Caco-2 (cell line): ENCODE measurements around the gene SCFD2. TPM values are rescaled to one million over a fixed set of nuclear protein-coding genes. Genes with fewer than 3 reads are reported as not detected.

Experiments used
- BruUV-seq: library from RNA; stranded (reverse); fragments of 400-500 nt; replicated peaks from 2 replicates; lab custom pipeline; 2021; lab: Mats Ljungman, UMichigan
- CTCF ChIA-PET: fragments of 300-600 bp; sonication (Branson Sonifier 250); formaldehyde crosslinking; loops from one replicate; lab custom pipeline; 2022; ENCODE audit warnings: antibody characterized with exemption; lab: Charles Lee
- POLR2A ChIA-PET: fragments of 300-600 bp; sonication (Branson Sonifier 250); formaldehyde crosslinking; loops from one replicate; lab custom pipeline; 2022; ENCODE audit warnings: antibody characterized with exemption; lab: Charles Lee
- DNase-seq, 2 experiments: peaks; one replicate each; pipeline versions ENCODE4 v3.0.0 to v3.0.0-alpha.2; 2020 to 2022
- H3K27me3 ChIP-seq: replicated peaks from 2 replicates; pipeline ENCODE4 v1.6.0; 2011; ENCODE audit warnings: low read length; ENCODE audit not compliant: control insufficient read depth, insufficient read depth
- H3K36me3 ChIP-seq: 2 replicates; pipeline ENCODE4 v1.5.1; 2011; ENCODE audit warnings: low read length; ENCODE audit not compliant: control insufficient read depth, insufficient read depth
- H3K4me1 ChIP-seq: fragments of 250-450 bp; sonication (Bioruptor Pico); 2 replicates; pipeline ENCODE4 v1.5.1; 2020; ENCODE audit warnings: mild to moderate bottlenecking
- H3K4me3 ChIP-seq: 2 replicates; pipeline ENCODE4 v1.5.1; 2011; ENCODE audit warnings: low read depth, mild to moderate bottlenecking, control low read depth, low read length
- H3K9me3 ChIP-seq: fragments of 250-450 bp; sonication (Bioruptor Pico); 2 replicates; pipeline ENCODE4 v1.5.1; 2020; ENCODE audit warnings: mild to moderate bottlenecking, moderate library complexity
- H3K27ac Mint-ChIP-seq: one replicate; pipeline ENCODE4 v1.8.0; 2022; ENCODE audit warnings: mixed read lengths; ENCODE audit not compliant: unreplicated experiment
- H3K27me3 Mint-ChIP-seq: one replicate; pipeline ENCODE4 v1.8.0; 2022; ENCODE audit warnings: mixed read lengths; ENCODE audit not compliant: insufficient read depth, unreplicated experiment
- H3K36me3 Mint-ChIP-seq: one replicate; pipeline ENCODE4 v1.8.0; 2022; ENCODE audit warnings: mild to moderate bottlenecking, mixed read lengths; ENCODE audit not compliant: insufficient read depth, unreplicated experiment
- H3K4me1 Mint-ChIP-seq: one replicate; pipeline ENCODE4 v1.8.0; 2022; ENCODE audit warnings: low read depth, mixed read lengths; ENCODE audit not compliant: unreplicated experiment
- H3K4me3 Mint-ChIP-seq: one replicate; pipeline ENCODE4 v1.8.0; 2022; ENCODE audit warnings: mild to moderate bottlenecking, moderate library complexity, mixed read lengths; ENCODE audit not compliant: unreplicated experiment
- H3K9me3 Mint-ChIP-seq: one replicate; pipeline ENCODE4 v1.8.0; 2022; ENCODE audit warnings: mixed read lengths; ENCODE audit not compliant: unreplicated experiment
- CTCF ChIP-seq, 2 experiments: fragments of 200-600 bp in 1 of 2; IDR thresholded peaks; 1 replicate in 1 of 2; 2 replicates in 1 of 2; pipeline versions ENCODE4 v1.5.1 to v1.8.0; 2011 to 2022; ENCODE audit warnings: antibody characterized with exemption in 1 of 2, control low read depth in 1 of 2, inconsistent platforms in 1 of 2, low read depth in 1 of 2, low read length in 1 of 2, mild to moderate bottlenecking in 1 of 2, moderate library complexity in 1 of 2; ENCODE audit not compliant: insufficient read depth in 1 of 2, severe bottlenecking in 1 of 2, unreplicated experiment in 1 of 2
- intact Hi-C: fragments of 100-400 bp; cut with micrococcal nuclease; formaldehyde crosslinking; loops from one replicate; pipeline ENCODE4 v1.10.0; 2022; ENCODE audit not compliant: unreplicated experiment
- total RNA-seq: library from RNA; stranded (reverse); gene quantifications from 2 replicates; pipeline ENCODE4 v1.2.3, GENCODE V29; 2022

Gene SCFD2
- total RNA-seq, 1 experiment from 2014 or later: 12.2 TPM

- Mint-ChIP-seq H3K4me1 (peaks cover 11% of the 10 kb centered on the region), H3K4me3 (no peak overlapping the region), H3K27ac (no peak overlapping the region), H3K9me3 (no peaks in the 10 kb centered on the region), H3K36me3 (no peaks in the 10 kb centered on the region), H3K27me3 (no peaks in the 10 kb centered on the region)
- BruUV-seq: no TSS peak
- Histone ChIP-seq H3K27me3 (no peaks in the 10 kb centered on the region), H3K4me1 (peaks cover 9% of the 10 kb centered on the region), H3K4me3 (no peak overlapping the region), H3K9me3 (no peaks in the 10 kb centered on the region), H3K36me3 (no peaks in the 10 kb centered on the region)
- no peak for DNase-seq
- intact Hi-C loops: no loop called here
- no peak for TF ChIP-seq CTCF (IDR thresholded peaks at IDR 0.05; ENCODE audit: insufficient read depth in 1 of 2, low read depth in 1 of 2, low read length in 1 of 2, severe bottlenecking in 1 of 2, unreplicated experiment in 1 of 2)
- POLR2A ChIA-PET: no interaction called here
- CTCF ChIA-PET: no interaction called here
Observed at GRCh38 chr4:53280846-53281245, 85.0 kb downstream of the SCFD2 start.

GRCh38 chr4:53274609-53275268, 91.1 kb downstream of the SCFD2 start:
- POLR2A ChIA-PET: no interaction called here
- no peaks in the 10 kb centered on the region for H3K27me3 ChIP-seq
- no peak overlapping the region for H3K4me3 ChIP-seq
- H3K27me3 Mint-ChIP-seq: no peaks in the 10 kb centered on the region
- DNase-seq: no peak
- BruUV-seq: no TSS peak
- no peaks in the 10 kb centered on the region for H3K9me3 Mint-ChIP-seq
- CTCF ChIA-PET: no interaction called here
- no peak for TF ChIP-seq CTCF (IDR thresholded peaks at IDR 0.05; ENCODE audit: insufficient read depth in 1 of 2, low read depth in 1 of 2, low read length in 1 of 2, severe bottlenecking in 1 of 2, unreplicated experiment in 1 of 2)
- intact Hi-C loops: no loop called here
- H3K27ac Mint-ChIP-seq: no peak overlapping the region
- no peaks in the 10 kb centered on the region for H3K4me1 ChIP-seq
- no peaks in the 10 kb centered on the region for H3K36me3 Mint-ChIP-seq
- no peaks in the 10 kb centered on the region for H3K36me3 ChIP-seq
- no peaks in the 10 kb centered on the region for H3K9me3 ChIP-seq
- H3K4me3 Mint-ChIP-seq: no peak overlapping the region
- no peaks in the 10 kb centered on the region for H3K4me1 Mint-ChIP-seq

GRCh38 chr4:53273726-53274125, 92.1 kb downstream of the SCFD2 start:
- Histone ChIP-seq H3K36me3 (no peaks in the 10 kb centered on the region), H3K27me3 (no peaks in the 10 kb centered on the region), H3K4me1 (no peaks in the 10 kb centered on the region), H3K4me3 (no peak overlapping the region), H3K9me3 (no peaks in the 10 kb centered on the region)
- no peak for TF ChIP-seq CTCF (IDR thresholded peaks at IDR 0.05; ENCODE audit: insufficient read depth in 1 of 2, low read depth in 1 of 2, low read length in 1 of 2, severe bottlenecking in 1 of 2, unreplicated experiment in 1 of 2)
- H3K27me3 Mint-ChIP-seq: no peaks in the 10 kb centered on the region
- no TSS peak for BruUV-seq
- H3K9me3 Mint-ChIP-seq: peaks cover 4% of the 10 kb centered on the region
- intact Hi-C loops: no loop called here
- no peaks in the 10 kb centered on the region for H3K36me3 Mint-ChIP-seq
- no peaks in the 10 kb centered on the region for H3K4me1 Mint-ChIP-seq
- ChIA-PET CTCF (no interaction called here), POLR2A (no interaction called here)
- no peak overlapping the region for H3K27ac Mint-ChIP-seq
- H3K4me3 Mint-ChIP-seq: no peak overlapping the region
- no peak for DNase-seq
